ENCODE data around the gene PVR. TPM values are rescaled to one million over a fixed set of nuclear protein-coding genes. Genes with fewer than 3 reads are reported as not detected.

The PVR gene
- total RNA-seq, 1 experiment from 2014 or later, result 47.7 TPM

DNA sequence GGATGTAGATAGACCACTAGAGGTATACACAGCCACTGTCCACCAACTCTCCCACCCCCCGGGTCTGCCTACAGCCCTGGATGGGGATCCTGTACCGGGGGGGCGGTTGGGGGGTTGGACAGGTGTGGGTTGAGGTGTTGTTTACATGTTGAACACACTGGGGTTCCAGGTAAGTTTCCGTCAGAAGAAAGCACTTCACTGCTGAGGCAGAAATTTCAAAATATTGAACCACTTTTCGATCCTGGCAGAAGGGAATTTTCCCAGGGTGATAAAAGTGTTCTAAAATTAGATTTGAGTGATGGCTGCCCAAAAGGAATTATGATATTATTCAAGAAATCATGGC is 48.6 kb downstream of the PVR start:
- ChIA-PET POLR2A (interaction anchor here (0.5 kb wide), 1 partner anchor 25 kb away, joined by 3 read pairs; no protein-coding TSS in a partner anchor), CTCF (no interaction called here)
- intact Hi-C loops (cut with micrococcal nuclease; ENCODE audit: unreplicated experiment) (no loop called here), in situ Hi-C loops (cut with HindIII; ENCODE audit: low pct_unique_long_range_greater_than_20kb, low sequenced_read_pairs) (no loop called here)
- no peaks in the 10 kb centered on the region for H3K36me3 ChIP-seq (ENCODE audit: control insufficient read depth, insufficient read depth, low read length)
- DNase-seq (ENCODE audit: low read depth, low spot score) (no peak), ATAC-seq (peak; percentile 6)
- H3K4me3 ChIP-seq (ENCODE audit: low read depth in 2 of 2, low read length in 2 of 2), result peak overlapping the region in 1 of 2 experiments; percentile 1; a peak in 1 of 4 replicates
- TF ChIP-seq POLR2AphosphoS5 (IDR thresholded peaks at IDR 0.05; ENCODE audit: low read depth, low read length) (no peak), SIN3A (IDR thresholded peaks at IDR 0.05; ENCODE audit: borderline replicate concordance, insufficient read depth, low read depth, low read length) (no peak), TCF7L2 (IDR thresholded peaks at IDR 0.05; ENCODE audit: low read depth, low read length) (no peak)
- TF ChIP-seq, protein P1, sequence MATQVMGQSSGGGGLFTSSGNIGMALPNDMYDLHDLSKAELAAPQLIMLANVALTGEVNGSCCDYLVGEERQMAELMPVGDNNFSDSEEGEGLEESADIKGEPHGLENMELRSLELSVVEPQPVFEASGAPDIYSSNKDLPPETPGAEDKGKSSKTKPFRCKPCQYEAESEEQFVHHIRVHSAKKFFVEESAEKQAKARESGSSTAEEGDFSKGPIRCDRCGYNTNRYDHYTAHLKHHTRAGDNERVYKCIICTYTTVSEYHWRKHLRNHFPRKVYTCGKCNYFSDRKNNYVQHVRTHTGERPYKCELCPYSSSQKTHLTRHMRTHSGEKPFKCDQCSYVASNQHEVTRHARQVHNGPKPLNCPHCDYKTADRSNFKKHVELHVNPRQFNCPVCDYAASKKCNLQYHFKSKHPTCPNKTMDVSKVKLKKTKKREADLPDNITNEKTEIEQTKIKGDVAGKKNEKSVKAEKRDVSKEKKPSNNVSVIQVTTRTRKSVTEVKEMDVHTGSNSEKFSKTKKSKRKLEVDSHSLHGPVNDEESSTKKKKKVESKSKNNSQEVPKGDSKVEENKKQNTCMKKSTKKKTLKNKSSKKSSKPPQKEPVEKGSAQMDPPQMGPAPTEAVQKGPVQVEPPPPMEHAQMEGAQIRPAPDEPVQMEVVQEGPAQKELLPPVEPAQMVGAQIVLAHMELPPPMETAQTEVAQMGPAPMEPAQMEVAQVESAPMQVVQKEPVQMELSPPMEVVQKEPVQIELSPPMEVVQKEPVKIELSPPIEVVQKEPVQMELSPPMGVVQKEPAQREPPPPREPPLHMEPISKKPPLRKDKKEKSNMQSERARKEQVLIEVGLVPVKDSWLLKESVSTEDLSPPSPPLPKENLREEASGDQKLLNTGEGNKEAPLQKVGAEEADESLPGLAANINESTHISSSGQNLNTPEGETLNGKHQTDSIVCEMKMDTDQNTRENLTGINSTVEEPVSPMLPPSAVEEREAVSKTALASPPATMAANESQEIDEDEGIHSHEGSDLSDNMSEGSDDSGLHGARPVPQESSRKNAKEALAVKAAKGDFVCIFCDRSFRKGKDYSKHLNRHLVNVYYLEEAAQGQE (IDR thresholded peaks at IDR 0.05; ENCODE audit: insufficient read depth in 1 of 2, low read depth in 2 of 2, low read length in 1 of 2), result no peak
- TF ChIP-seq, protein P2, sequence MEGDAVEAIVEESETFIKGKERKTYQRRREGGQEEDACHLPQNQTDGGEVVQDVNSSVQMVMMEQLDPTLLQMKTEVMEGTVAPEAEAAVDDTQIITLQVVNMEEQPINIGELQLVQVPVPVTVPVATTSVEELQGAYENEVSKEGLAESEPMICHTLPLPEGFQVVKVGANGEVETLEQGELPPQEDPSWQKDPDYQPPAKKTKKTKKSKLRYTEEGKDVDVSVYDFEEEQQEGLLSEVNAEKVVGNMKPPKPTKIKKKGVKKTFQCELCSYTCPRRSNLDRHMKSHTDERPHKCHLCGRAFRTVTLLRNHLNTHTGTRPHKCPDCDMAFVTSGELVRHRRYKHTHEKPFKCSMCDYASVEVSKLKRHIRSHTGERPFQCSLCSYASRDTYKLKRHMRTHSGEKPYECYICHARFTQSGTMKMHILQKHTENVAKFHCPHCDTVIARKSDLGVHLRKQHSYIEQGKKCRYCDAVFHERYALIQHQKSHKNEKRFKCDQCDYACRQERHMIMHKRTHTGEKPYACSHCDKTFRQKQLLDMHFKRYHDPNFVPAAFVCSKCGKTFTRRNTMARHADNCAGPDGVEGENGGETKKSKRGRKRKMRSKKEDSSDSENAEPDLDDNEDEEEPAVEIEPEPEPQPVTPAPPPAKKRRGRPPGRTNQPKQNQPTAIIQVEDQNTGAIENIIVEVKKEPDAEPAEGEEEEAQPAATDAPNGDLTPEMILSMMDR (IDR thresholded peaks at IDR 0.05), result no peak
- no TSS peak for BruUV-seq (replicated peaks)
- H3K27me3 ChIP-seq (ENCODE audit: control insufficient read depth, insufficient read depth, low read length), result no peaks in the 10 kb centered on the region
- H3K9me3 ChIP-seq (ENCODE audit: control insufficient read depth, insufficient read depth, low read depth, low read length), result no peaks in the 10 kb centered on the region
- H3K27ac ChIP-seq (ENCODE audit: low read length), result peak overlapping the region; percentile 87
- peaks cover 17% of the 10 kb centered on the region for H3K4me1 ChIP-seq (ENCODE audit: control insufficient read depth, insufficient read depth, low read length)

DNA sequence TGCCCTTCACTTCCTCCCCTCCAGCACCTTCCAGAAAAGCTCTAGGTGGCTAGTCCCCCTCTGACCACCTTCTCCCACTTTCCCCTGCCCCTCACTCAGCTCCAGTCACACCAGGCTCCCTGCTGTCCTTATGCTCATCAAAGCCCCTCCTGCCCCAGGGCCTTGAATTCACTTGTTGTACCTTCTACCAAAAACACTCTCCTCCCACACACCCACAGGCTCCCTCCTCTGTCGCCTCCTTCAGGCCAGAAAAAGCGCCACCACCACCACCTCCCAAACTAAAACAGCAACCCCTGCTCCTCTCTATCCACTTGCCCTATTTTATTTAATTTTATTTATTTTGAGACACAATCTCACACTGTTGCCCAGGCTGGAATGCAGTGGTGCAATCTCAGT is 50.5 kb downstream of the PVR start:
- peak overlapping the region; percentile 52; the same call in 1 of the 2 replicates for H3K27ac ChIP-seq (ENCODE audit: low read length)
- CTCF ChIA-PET, result no interaction called here
- in situ Hi-C loops (cut with HindIII; ENCODE audit: low pct_unique_long_range_greater_than_20kb, low sequenced_read_pairs) (no loop called here), intact Hi-C loops (cut with micrococcal nuclease; ENCODE audit: unreplicated experiment) (no loop called here)
- no peaks in the 10 kb centered on the region for H3K27me3 ChIP-seq (ENCODE audit: control insufficient read depth, insufficient read depth, low read length)
- TF ChIP-seq POLR2AphosphoS5 (IDR thresholded peaks at IDR 0.05; ENCODE audit: low read depth, low read length), result no peak
- TF ChIP-seq SIN3A (IDR thresholded peaks at IDR 0.05; ENCODE audit: borderline replicate concordance, insufficient read depth, low read depth, low read length), result no peak
- TF ChIP-seq, protein P2 (IDR thresholded peaks at IDR 0.05), result no peak
- TF ChIP-seq, protein P1 (IDR thresholded peaks at IDR 0.05; ENCODE audit: insufficient read depth in 1 of 2, low read depth in 2 of 2, low read length in 1 of 2), result no peak
- no peak for TF ChIP-seq TCF7L2 (IDR thresholded peaks at IDR 0.05; ENCODE audit: low read depth, low read length)
- no peak for ATAC-seq
- no peaks in the 10 kb centered on the region for H3K36me3 ChIP-seq (ENCODE audit: control insufficient read depth, insufficient read depth, low read length)
- no peak overlapping the region for H3K4me3 ChIP-seq (ENCODE audit: low read depth in 2 of 2, low read length in 2 of 2)
- H3K4me1 ChIP-seq (ENCODE audit: control insufficient read depth, insufficient read depth, low read length), result peaks cover 17% of the 10 kb centered on the region
- no peaks in the 10 kb centered on the region for H3K9me3 ChIP-seq (ENCODE audit: control insufficient read depth, insufficient read depth, low read depth, low read length)
- DNase-seq (ENCODE audit: low read depth, low spot score), result no peak
- BruUV-seq (replicated peaks), result no TSS peak
- POLR2A ChIA-PET, result interaction anchor here (0.6 kb wide), 1 partner anchor 12 kb away, joined by 3 read pairs; no protein-coding TSS in a partner anchor

Measured in Panc1 (cell line).